Loucy (cell line): Measurements from ENCODE around the gene DISC1.

Experiments
- CTCF ChIP-seq: fragments of 200-600 bp; sonication (generic); conservative IDR thresholded peaks from 2 replicates; pipeline ENCODE4 v1.5.1; 2014; ENCODE audit warnings: mild to moderate bottlenecking, antibody characterized with exemption, low read length
- EZH2phosphoT487 ChIP-seq: fragments of 200-600 bp; IDR thresholded peaks from 2 replicates; pipeline ENCODE4 v1.6.1; 2018; ENCODE audit warnings: antibody characterized with exemption, mild to moderate bottlenecking, moderate library complexity, borderline replicate concordance

GRCh38 chr1:231887866-231888265 lies 261.3 kb downstream of the DISC1 start:
- TF ChIP-seq CTCF (no peak), EZH2phosphoT487 (no peak)
